Mesenchymal stem cell (in vitro differentiated cells and primary cell): ENCODE data around the gene GATM.
A peak's percentile ranks its signal among the peaks of the same experiment; 100 is the strongest.

Experiments
- DNase-seq: peaks from one replicate; pipeline ENCODE4 v3.0.0-alpha.2; 2013
- H2AFZ ChIP-seq: one replicate; pipeline ENCODE4 v1.6.1; 2013; ENCODE audit warnings: low read depth, mild to moderate bottlenecking, control low read depth, inconsistent platforms, low read length, moderate library complexity
- H2AK5ac ChIP-seq: 2 replicates; pipeline ENCODE4 v1.6.1; 2013; ENCODE audit warnings: low read length, moderate library complexity, mild to moderate bottlenecking, inconsistent platforms; ENCODE audit not compliant: severe bottlenecking
- H2BK120ac ChIP-seq: one replicate; pipeline ENCODE4 v1.6.1; 2013; ENCODE audit warnings: low read depth, mild to moderate bottlenecking, inconsistent platforms, low read length, moderate library complexity
- H2BK12ac ChIP-seq, 2 experiments: one replicate each; pipeline ENCODE4 v1.6.1; 2013; ENCODE audit warnings: inconsistent platforms in 2 of 2, low read length in 2 of 2, mild to moderate bottlenecking in 2 of 2, moderate library complexity in 2 of 2, control low read depth in 1 of 2
- H2BK15ac ChIP-seq: one replicate; pipeline ENCODE4 v1.6.1; 2013; ENCODE audit warnings: mild to moderate bottlenecking, low read depth, inconsistent platforms; ENCODE audit not compliant: poor library complexity, severe bottlenecking
- H2BK5ac ChIP-seq: 2 replicates; pipeline ENCODE4 v1.6.1; 2013; ENCODE audit warnings: low read depth, mild to moderate bottlenecking, low read length, control low read depth, inconsistent platforms; ENCODE audit not compliant: poor library complexity, severe bottlenecking
- H3K14ac ChIP-seq, 2 experiments: one replicate each; pipeline ENCODE4 v1.6.1; 2013; ENCODE audit warnings: inconsistent platforms in 2 of 2, low read length in 2 of 2, control low read depth in 1 of 2, mild to moderate bottlenecking in 1 of 2, moderate library complexity in 1 of 2
- H3K18ac ChIP-seq, 2 experiments: one replicate each; pipeline ENCODE4 v1.6.1; 2013; ENCODE audit warnings: inconsistent platforms in 2 of 2, low read length in 2 of 2, control low read depth in 1 of 2, low read depth in 1 of 2, mild to moderate bottlenecking in 1 of 2
- H3K23ac ChIP-seq, 2 experiments: one replicate each; pipeline ENCODE4 v1.6.1; 2013; ENCODE audit warnings: inconsistent platforms in 2 of 2, low read length in 2 of 2, mild to moderate bottlenecking in 2 of 2, moderate library complexity in 2 of 2, control low read depth in 1 of 2
- H3K27ac ChIP-seq: 2 replicates; pipeline ENCODE4 v1.5.1; 2013; ENCODE audit warnings: mild to moderate bottlenecking, moderate library complexity, low read length, control low read depth, inconsistent platforms; ENCODE audit not compliant: poor library complexity, severe bottlenecking
- H3K27me3 ChIP-seq, 2 experiments: 2 replicates each; pipeline versions ENCODE4 v1.6.1 to v1.7.0; 2013; ENCODE audit warnings: low read length in 2 of 2, mild to moderate bottlenecking in 2 of 2, moderate library complexity in 2 of 2, control low read depth in 1 of 2, inconsistent platforms in 1 of 2; ENCODE audit not compliant: control insufficient read depth in 1 of 2, insufficient read depth in 1 of 2
- H3K36me3 ChIP-seq, 2 experiments: 2 replicates each; pipeline versions ENCODE4 v1.6.1 to v1.7.0; 2013; ENCODE audit warnings: low read length in 2 of 2, control low read depth in 1 of 2, inconsistent platforms in 1 of 2, low read depth in 1 of 2, mild to moderate bottlenecking in 1 of 2; ENCODE audit not compliant: insufficient read depth in 2 of 2, control insufficient read depth in 1 of 2
- H3K4ac ChIP-seq, 2 experiments: one replicate each; pipeline ENCODE4 v1.6.1; 2013; ENCODE audit warnings: inconsistent platforms in 2 of 2, low read length in 2 of 2, mild to moderate bottlenecking in 2 of 2, moderate library complexity in 2 of 2, control low read depth in 1 of 2, low read depth in 1 of 2
- H3K4me1 ChIP-seq: 2 replicates; pipeline ENCODE4 v1.6.1; 2013; ENCODE audit warnings: low read depth, low read length, control low read depth; ENCODE audit not compliant: control insufficient read depth, insufficient read depth
- H3K4me2 ChIP-seq: 2 replicates; pipeline ENCODE4 v1.6.1; 2013; ENCODE audit warnings: low read length, mild to moderate bottlenecking, inconsistent platforms; ENCODE audit not compliant: poor library complexity, severe bottlenecking
- H3K4me3 ChIP-seq, 2 experiments: 2 replicates each; pipeline versions ENCODE4 v1.5.1 to v1.7.0; 2013; ENCODE audit warnings: low read length in 2 of 2, mild to moderate bottlenecking in 2 of 2, control low read depth in 1 of 2, low read depth in 1 of 2; ENCODE audit not compliant: insufficient read depth in 1 of 2
- H3K79me1 ChIP-seq: replicated peaks from 2 replicates; pipeline ENCODE4 v1.6.1; 2013; ENCODE audit warnings: mild to moderate bottlenecking, control low read depth, low read length, inconsistent platforms; ENCODE audit not compliant: poor library complexity, severe bottlenecking
- H3K9ac ChIP-seq: 2 replicates; pipeline ENCODE4 v1.7.0; 2013; ENCODE audit warnings: mild to moderate bottlenecking, low read length, moderate library complexity
- H3K9me3 ChIP-seq: 2 replicates; pipeline ENCODE4 v1.7.0; 2013; ENCODE audit warnings: mild to moderate bottlenecking, low read length; ENCODE audit not compliant: control insufficient read depth
- H4K8ac ChIP-seq: one replicate; pipeline ENCODE4 v1.6.1; 2013; ENCODE audit warnings: inconsistent platforms, mild to moderate bottlenecking, low read length, moderate library complexity
- H4K91ac ChIP-seq: one replicate; pipeline ENCODE4 v1.6.1; 2013; ENCODE audit warnings: mild to moderate bottlenecking, low read length, inconsistent platforms
- WGBS: methylation state at CpG from one replicate; pipeline ENCODE4 v1.1.7; 2013; ENCODE audit warnings: mixed read lengths; 5-methylcytosine and 5-hydroxymethylcytosine counted together

Gene GATM

GRCh38 chr15:45402955-45403877 lies 24.9 kb upstream of the GATM start:
- Histone ChIP-seq H3K79me1 (peaks cover 13% of the 10 kb centered on the region), H3K18ac (peak overlapping the region in 1 of 2 experiments; percentile 95), H2BK12ac (peak overlapping the region in 1 of 2 experiments; percentile 59), H2BK120ac (peak overlapping the region; percentile 81), H3K27me3 (no peaks in the 10 kb centered on the region), H2BK5ac (peak overlapping the region; percentile 9), H3K4me3 (peak overlapping the region; percentile 92), H4K91ac (peak overlapping the region; percentile 75), H4K8ac (peak overlapping the region; percentile 74), H2AFZ (peak overlapping the region; percentile 99), H3K9me3 (no peaks in the 10 kb centered on the region), H3K4me1 (peaks cover 4% of the 10 kb centered on the region), H3K4ac (peak overlapping the region; percentile 82 to 84), H3K23ac (peak overlapping the region in 1 of 2 experiments; percentile 83), H3K36me3 (peaks cover 4 to 34% of the 10 kb centered on the region in 2 experiments), H3K9ac (peak overlapping the region; percentile 89), H2AK5ac (no peak overlapping the region), H3K27ac (no peak overlapping the region), H2BK15ac (peak overlapping the region; percentile 29), H3K4me2 (peak overlapping the region; percentile 90), H3K14ac (peak overlapping the region in 1 of 2 experiments; percentile 99)
- peak; percentile 65 for DNase-seq
- 1% methylated on average over 67 of the region's 79 CpGs for WGBS

GRCh38 chr15:45402162-45402954 lies 24.0 kb upstream of the GATM start:
- H3K4ac ChIP-seq: peak overlapping the region; percentile 82 to 84
- WGBS: under 1% methylated on average over 82 of the region's 84 CpGs
- peak overlapping the region in 1 of 2 experiments; percentile 99 for H3K14ac ChIP-seq
- peak; percentile 99 for DNase-seq
- H3K27me3 ChIP-seq: peaks cover 0 to 5% of the 10 kb centered on the region in 2 experiments
- H2BK5ac ChIP-seq: peak overlapping the region; percentile 63
- H3K9ac ChIP-seq: peak overlapping the region; percentile 89
- H3K36me3 ChIP-seq: peaks cover 4 to 25% of the 10 kb centered on the region in 2 experiments
- no peaks in the 10 kb centered on the region for H3K9me3 ChIP-seq
- peak overlapping the region; percentile 29 for H2BK15ac ChIP-seq
- peak overlapping the region in 1 of 2 experiments; percentile 77 for H3K23ac ChIP-seq
- H2AFZ ChIP-seq: peak overlapping the region; percentile 99
- peaks cover 4% of the 10 kb centered on the region for H3K4me1 ChIP-seq
- H2BK120ac ChIP-seq: peak overlapping the region; percentile 81
- peak overlapping the region; percentile 92 for H3K4me2 ChIP-seq
- no peak overlapping the region for H2AK5ac ChIP-seq
- H4K8ac ChIP-seq: peak overlapping the region; percentile 74
- peaks cover 13% of the 10 kb centered on the region for H3K79me1 ChIP-seq
- H4K91ac ChIP-seq: peak overlapping the region; percentile 75
- H2BK12ac ChIP-seq: peak overlapping the region in 1 of 2 experiments; percentile 59
- peak overlapping the region; percentile 92 for H3K4me3 ChIP-seq
- H3K18ac ChIP-seq: peak overlapping the region; percentile 78 to 95
- peak overlapping the region; percentile 44 for H3K27ac ChIP-seq

DNA sequence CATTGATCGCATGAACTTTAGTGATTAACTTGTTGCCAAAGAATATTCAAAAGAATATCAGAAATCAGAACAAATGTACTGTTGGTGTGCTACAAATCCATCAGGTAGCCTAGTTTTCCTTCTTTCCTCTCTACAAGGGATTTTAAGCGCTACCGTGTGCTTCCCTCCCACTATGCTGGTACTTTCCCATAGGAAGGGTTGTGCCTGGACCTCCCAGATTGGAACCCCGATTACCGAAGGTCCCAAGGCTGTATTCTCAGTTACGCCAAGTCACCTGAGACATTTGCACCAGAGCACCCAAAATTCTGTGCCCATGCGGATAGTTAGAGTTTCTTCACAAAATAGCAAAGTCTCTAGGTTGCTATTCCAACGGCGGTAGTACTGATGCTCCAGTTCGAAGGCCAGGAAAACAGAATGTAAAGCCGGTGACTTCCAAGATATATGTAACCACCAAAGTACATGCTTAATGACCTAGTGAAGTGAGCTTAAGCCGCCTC lies 23.4 kb upstream of the GATM start:
- Histone ChIP-seq H3K4me2 (peak overlapping the region; percentile 92), H4K91ac (no peak overlapping the region), H2BK120ac (no peak overlapping the region), H3K14ac (no peak overlapping the region), H3K27ac (peak overlapping the region; percentile 44), H2BK15ac (no peak overlapping the region), H3K9me3 (no peaks in the 10 kb centered on the region), H3K18ac (peak overlapping the region; percentile 40 to 75), H2AK5ac (no peak overlapping the region), H3K9ac (peak overlapping the region; percentile 89), H3K23ac (no peak overlapping the region), H3K79me1 (peaks cover 10% of the 10 kb centered on the region), H3K4ac (peak overlapping the region in 1 of 2 experiments; percentile 36), H4K8ac (peak overlapping the region; percentile 79), H3K36me3 (peaks cover 0 to 19% of the 10 kb centered on the region in 2 experiments), H3K27me3 (peaks cover 0 to 11% of the 10 kb centered on the region in 2 experiments), H3K4me3 (peak overlapping the region; percentile 50 to 92), H2BK5ac (no peak overlapping the region), H3K4me1 (peaks cover 4% of the 10 kb centered on the region), H2BK12ac (no peak overlapping the region), H2AFZ (peak overlapping the region; percentile 83)
- WGBS: 8% methylated on average over 12 of the region's 12 CpGs
- DNase-seq: no peak
